Loucy (cell line): ENCODE data around the gene PKIB.

ENCODE experiments used
- H2AFZ ChIP-seq: fragments of 200-600 bp; sonication (generic); 2 replicates; pipeline ENCODE4 v1.6.0; 2016; ENCODE audit warnings: antibody characterized with exemption, mild to moderate bottlenecking, low read length, moderate library complexity
- H3F3A ChIP-seq: fragments of 200-600 bp; 2 replicates; pipeline ENCODE4 v1.6.0; 2016; ENCODE audit warnings: antibody characterized with exemption, low read depth, mild to moderate bottlenecking
- H3K27me3 ChIP-seq: fragments of 200-600 bp; sonication (generic); 2 replicates; pipeline ENCODE4 v1.6.1; 2014; ENCODE audit warnings: low read length, mild to moderate bottlenecking; ENCODE audit not compliant: insufficient read depth, poor library complexity, severe bottlenecking
- H3K36me3 ChIP-seq: fragments of 200-600 bp; sonication (generic); 2 replicates; pipeline ENCODE4 v1.6.1; 2016; ENCODE audit warnings: low read length; ENCODE audit not compliant: insufficient read depth
- H3K4me1 ChIP-seq: fragments of 200-600 bp; sonication (generic); 2 replicates; pipeline ENCODE4 v1.5.1; 2014; ENCODE audit warnings: low read length, mild to moderate bottlenecking; ENCODE audit not compliant: insufficient read depth, poor library complexity, severe bottlenecking
- H3K4me2 ChIP-seq: fragments of 200-600 bp; sonication (generic); 2 replicates; pipeline ENCODE4 v1.6.0; 2014; ENCODE audit warnings: antibody characterized with exemption, low read length, low read depth, mild to moderate bottlenecking; ENCODE audit not compliant: poor library complexity, severe bottlenecking
- H3K4me3 ChIP-seq: fragments of 200-600 bp; sonication (generic); 2 replicates; pipeline ENCODE4 v1.5.1; 2014; ENCODE audit warnings: low read length, mild to moderate bottlenecking, mixed read lengths; ENCODE audit not compliant: poor library complexity, severe bottlenecking
- H3K79me2 ChIP-seq: fragments of 200-600 bp; sonication (generic); 2 replicates; pipeline ENCODE4 v1.6.1; 2014; ENCODE audit warnings: low read length; ENCODE audit not compliant: insufficient read depth
- H3K9ac ChIP-seq: fragments of 200-600 bp; sonication (generic); 2 replicates; pipeline ENCODE4 v1.6.0; 2014; ENCODE audit warnings: mild to moderate bottlenecking, low read depth, low read length, moderate library complexity; ENCODE audit not compliant: poor library complexity, severe bottlenecking
- H3K9me2 ChIP-seq: fragments of 200-600 bp; sonication (generic); replicated peaks from 2 replicates; pipeline ENCODE4 v1.6.1; 2016; ENCODE audit warnings: low read depth, low read length, mixed read lengths
- H3K9me3 ChIP-seq: fragments of 200-600 bp; sonication (generic); 2 replicates; pipeline ENCODE4 v1.6.1; 2014; ENCODE audit warnings: mild to moderate bottlenecking, antibody characterized with exemption, low read length, low read depth; ENCODE audit not compliant: insufficient read depth
- H4K20me1 ChIP-seq: fragments of 200-600 bp; sonication (generic); 2 replicates; pipeline ENCODE4 v1.6.0; 2014; ENCODE audit warnings: antibody characterized with exemption, low read length, mild to moderate bottlenecking; ENCODE audit not compliant: insufficient read depth, poor library complexity, severe bottlenecking
- CTCF ChIP-seq: fragments of 200-600 bp; sonication (generic); conservative IDR thresholded peaks from 2 replicates; pipeline ENCODE4 v1.5.1; 2014; ENCODE audit warnings: mild to moderate bottlenecking, antibody characterized with exemption, low read length
- EZH2phosphoT487 ChIP-seq: fragments of 200-600 bp; IDR thresholded peaks from 2 replicates; pipeline ENCODE4 v1.6.1; 2018; ENCODE audit warnings: antibody characterized with exemption, mild to moderate bottlenecking, moderate library complexity, borderline replicate concordance

PKIB gene

GRCh38 chr6:122616877-122617276 is 6.7 kb downstream of the PKIB start:
- Histone ChIP-seq H3K4me1 (no peaks in the 10 kb centered on the region), H3K9me3 (no peaks in the 10 kb centered on the region), H2AFZ (no peak overlapping the region), H3K36me3 (no peaks in the 10 kb centered on the region), H3F3A (no peaks in the 10 kb centered on the region), H4K20me1 (no peaks in the 10 kb centered on the region), H3K79me2 (no peaks in the 10 kb centered on the region), H3K4me3 (no peak overlapping the region), H3K9me2 (no peaks in the 10 kb centered on the region; the same call in 1 of the 2 replicates), H3K27me3 (no peaks in the 10 kb centered on the region), H3K9ac (no peak overlapping the region), H3K4me2 (no peak overlapping the region)
- TF ChIP-seq EZH2phosphoT487, result no peak
- no peak for TF ChIP-seq CTCF

- Histone ChIP-seq H3K9ac (no peak overlapping the region), H3K4me1 (no peaks in the 10 kb centered on the region), H2AFZ (no peak overlapping the region), H4K20me1 (no peaks in the 10 kb centered on the region), H3K4me3 (no peak overlapping the region), H3K79me2 (no peaks in the 10 kb centered on the region), H3K36me3 (no peaks in the 10 kb centered on the region), H3K9me2 (no peaks in the 10 kb centered on the region; the same call in 1 of the 2 replicates), H3K27me3 (no peaks in the 10 kb centered on the region), H3F3A (no peaks in the 10 kb centered on the region), H3K4me2 (no peak overlapping the region), H3K9me3 (no peaks in the 10 kb centered on the region)
- TF ChIP-seq EZH2phosphoT487 (no peak), CTCF (no peak)
These were observed 9.1 kb downstream of the PKIB start for GRCh38 chr6:122619309-122619708.

- Histone ChIP-seq H3K9me3 (no peaks in the 10 kb centered on the region), H4K20me1 (no peaks in the 10 kb centered on the region), H3K4me2 (no peak overlapping the region), H2AFZ (no peak overlapping the region), H3K79me2 (no peaks in the 10 kb centered on the region), H3K9me2 (no peaks in the 10 kb centered on the region; the same call in 1 of the 2 replicates), H3K27me3 (no peaks in the 10 kb centered on the region), H3K9ac (no peak overlapping the region), H3K4me3 (no peak overlapping the region), H3F3A (no peaks in the 10 kb centered on the region), H3K36me3 (no peaks in the 10 kb centered on the region), H3K4me1 (no peaks in the 10 kb centered on the region)
- no peak for TF ChIP-seq CTCF
- TF ChIP-seq EZH2phosphoT487, result no peak
These were observed 10.2 kb downstream of the PKIB start for GRCh38 chr6:122620428-122620827.
